GM20000 (cell line): Measurements from ENCODE around the gene MTM1.
A peak's percentile ranks its signal among the peaks of the same experiment; 100 is the strongest.

ENCODE experiments used
- DNase-seq: peaks from one replicate; pipeline ENCODE4 v3.0.0; 2012; ENCODE audit warnings: low spot score
- TF ChIP-seq, protein P1 (sequence below): IDR thresholded peaks from 2 replicates; pipeline ENCODE4 v1.5.1; 2012; ENCODE audit warnings: mild to moderate bottlenecking, control low read depth; ENCODE audit errors: extremely low read depth, missing control alignments

MTM1 gene

DNA sequence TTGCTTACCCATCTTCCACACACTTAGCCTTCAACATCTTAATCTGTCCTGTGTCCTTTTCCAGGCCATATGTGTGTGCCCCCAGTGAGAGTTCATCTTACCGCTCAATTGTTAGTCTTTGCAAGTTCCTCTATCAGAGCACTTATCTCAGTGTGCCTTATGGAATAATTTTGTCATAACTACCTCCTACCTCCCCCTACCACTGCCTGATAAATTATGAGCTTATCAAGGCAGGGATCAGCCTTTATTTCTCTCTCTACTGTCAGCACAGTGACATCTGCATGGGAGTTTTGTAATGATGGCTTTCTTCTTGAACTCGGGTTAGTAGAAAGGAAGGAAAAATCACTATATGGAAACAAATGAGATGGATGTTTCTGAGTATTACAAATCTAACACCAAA is 53.2 kb downstream of the MTM1 start:
- no peak for DNase-seq
- TF ChIP-seq, protein P1, sequence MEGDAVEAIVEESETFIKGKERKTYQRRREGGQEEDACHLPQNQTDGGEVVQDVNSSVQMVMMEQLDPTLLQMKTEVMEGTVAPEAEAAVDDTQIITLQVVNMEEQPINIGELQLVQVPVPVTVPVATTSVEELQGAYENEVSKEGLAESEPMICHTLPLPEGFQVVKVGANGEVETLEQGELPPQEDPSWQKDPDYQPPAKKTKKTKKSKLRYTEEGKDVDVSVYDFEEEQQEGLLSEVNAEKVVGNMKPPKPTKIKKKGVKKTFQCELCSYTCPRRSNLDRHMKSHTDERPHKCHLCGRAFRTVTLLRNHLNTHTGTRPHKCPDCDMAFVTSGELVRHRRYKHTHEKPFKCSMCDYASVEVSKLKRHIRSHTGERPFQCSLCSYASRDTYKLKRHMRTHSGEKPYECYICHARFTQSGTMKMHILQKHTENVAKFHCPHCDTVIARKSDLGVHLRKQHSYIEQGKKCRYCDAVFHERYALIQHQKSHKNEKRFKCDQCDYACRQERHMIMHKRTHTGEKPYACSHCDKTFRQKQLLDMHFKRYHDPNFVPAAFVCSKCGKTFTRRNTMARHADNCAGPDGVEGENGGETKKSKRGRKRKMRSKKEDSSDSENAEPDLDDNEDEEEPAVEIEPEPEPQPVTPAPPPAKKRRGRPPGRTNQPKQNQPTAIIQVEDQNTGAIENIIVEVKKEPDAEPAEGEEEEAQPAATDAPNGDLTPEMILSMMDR: no peak

DNA sequence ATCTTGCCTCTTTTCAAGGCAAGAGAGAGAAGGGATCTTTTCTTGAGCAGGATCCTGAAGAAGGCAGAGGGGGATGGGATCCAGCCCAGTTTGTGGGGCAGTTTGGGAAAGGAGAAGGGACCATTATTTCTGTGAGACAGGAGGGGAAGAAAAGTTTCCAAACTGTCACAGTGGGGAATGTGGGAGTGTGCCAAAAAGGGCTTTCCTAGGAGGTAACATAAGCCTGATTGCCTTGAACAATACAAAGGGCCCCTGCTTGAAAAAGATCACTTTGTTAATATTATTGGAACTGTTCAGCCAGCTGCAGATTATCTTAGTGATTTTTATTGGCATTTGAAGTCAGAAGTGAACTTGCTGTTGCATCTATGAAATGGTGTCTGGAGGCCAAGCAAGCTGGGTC is 55.2 kb downstream of the MTM1 start:
- TF ChIP-seq, protein P1: no peak
- no peak for DNase-seq

DNA sequence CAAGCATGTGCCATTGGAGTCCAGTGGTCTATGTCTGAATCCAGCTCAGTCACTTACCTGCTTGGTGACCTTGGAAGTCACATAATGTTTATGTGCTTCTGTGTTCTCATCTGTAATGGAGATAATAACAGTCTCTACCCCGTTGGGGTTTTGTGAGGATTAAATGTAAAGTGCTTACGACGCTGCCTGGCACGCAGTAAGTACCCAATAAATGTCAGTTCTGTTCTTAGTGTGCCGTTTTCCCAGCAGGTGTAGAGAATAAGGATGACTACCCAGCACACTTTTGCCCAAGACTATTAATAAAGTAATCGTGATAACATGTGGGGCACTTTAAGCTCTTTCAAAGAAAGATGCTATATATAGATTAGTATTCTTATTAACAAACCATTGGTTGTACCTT is 56.7 kb downstream of the MTM1 start:
- DNase-seq: no peak
- TF ChIP-seq, protein P1: no peak

DNA sequence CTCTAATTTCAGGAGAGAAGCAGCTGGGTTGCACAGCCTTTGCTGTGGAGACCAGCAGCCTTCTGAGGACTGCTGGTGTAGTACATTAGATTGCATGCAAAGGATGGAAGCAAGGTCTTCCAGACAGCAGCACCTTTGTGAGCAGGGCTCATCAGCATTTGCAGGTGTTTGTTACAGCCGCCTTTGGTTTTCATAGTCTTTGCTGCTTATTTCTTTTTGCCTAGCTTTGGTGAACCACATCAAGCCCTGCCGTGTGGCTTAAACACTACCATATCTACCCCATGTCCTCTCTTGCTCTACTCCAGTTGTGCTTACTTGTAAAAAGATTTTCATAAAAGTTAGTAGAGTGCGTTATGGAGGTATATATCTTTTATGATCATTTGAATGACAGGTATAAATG is 57.5 kb downstream of the MTM1 start:
- TF ChIP-seq, protein P1: no peak
- no peak for DNase-seq

DNA sequence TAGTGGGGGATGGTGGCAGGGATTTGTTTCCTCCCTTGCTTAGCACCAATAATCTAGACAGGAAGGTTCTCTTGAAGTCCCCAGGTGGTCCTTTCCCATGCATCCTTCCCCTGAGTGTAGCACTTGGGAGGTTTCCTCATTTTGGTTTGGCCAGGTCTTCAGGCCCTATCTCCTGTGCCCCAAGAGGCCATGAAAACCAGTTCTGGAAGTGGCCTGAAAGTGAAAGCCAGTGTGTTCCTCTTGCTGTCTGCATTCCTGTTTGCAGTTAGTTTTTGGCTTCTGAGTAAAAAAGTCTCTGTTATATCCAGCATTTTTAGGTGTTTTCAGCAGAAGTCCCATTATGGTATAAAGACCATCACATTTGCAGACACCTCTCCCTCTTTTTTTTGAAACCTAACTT is 59.5 kb downstream of the MTM1 start:
- DNase-seq: peak; percentile 13
- TF ChIP-seq, protein P1: no peak

DNA sequence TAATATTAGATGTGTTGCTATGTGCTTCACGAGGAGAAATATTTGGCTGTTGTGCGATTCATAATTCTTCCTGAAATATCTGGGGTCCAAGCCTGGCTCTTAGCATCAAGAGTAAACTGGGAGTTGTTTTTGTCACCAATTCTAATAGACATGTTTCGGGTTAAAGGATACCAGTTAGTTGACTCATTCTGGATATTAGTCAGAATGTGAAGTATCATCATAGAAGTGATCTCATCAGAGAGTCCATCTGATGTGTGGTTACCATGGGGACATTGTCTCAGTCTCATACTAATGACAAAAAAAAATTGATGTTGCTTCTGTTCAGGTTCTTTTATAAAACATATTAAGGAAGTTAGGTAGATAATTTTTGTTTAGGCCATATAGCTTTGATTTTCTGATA is 67.5 kb downstream of the MTM1 start:
- TF ChIP-seq, protein P1: no peak
- peak; percentile 38 for DNase-seq

DNA sequence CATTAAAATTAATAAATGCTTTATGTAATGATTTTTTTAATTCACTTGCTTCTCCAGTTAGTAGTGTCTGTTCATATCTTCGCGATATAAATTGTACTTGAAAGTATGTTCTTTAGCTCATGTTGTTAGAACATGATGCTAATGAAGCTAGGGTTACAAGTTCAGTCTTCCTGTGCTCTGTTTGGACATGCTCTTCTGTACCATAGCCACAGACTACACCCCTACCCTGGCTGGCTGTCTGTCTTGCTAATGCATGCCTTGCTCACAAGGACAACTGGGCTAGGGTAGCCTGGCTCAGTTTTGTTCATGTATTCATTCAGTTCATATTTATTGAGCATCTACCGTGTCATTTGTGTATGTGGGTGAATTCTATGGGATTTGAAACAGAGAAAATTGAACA is 74.0 kb downstream of the MTM1 start:
- DNase-seq: no peak
- TF ChIP-seq, protein P1: no peak
